Stimulated activated naive CD8-positive, alpha-beta T cell treated with anti-CD3 and anti-CD28 coated beads, Interleukin-15, amount 100 ng/mL, for 72 hours (primary cell): ENCODE measurements around the gene PYROXD2.
"Not testable (repeated sequence)": the region's sequence is repeated elsewhere in the genome, so short reads cannot be mapped to it uniquely, and the experiment has no call there.

Experiments used
- ATAC-seq: fragments of 150-1000 bp; cut with Tn5 transposase; 2 replicates; pipeline ENCODE4 v1.10.0; 2021; ENCODE audit warnings: mild to moderate bottlenecking, moderate library complexity
- DNase-seq, 2 donors: peaks; one replicate each; pipeline ENCODE4 v3.0.0; 2021 to 2022
- H3K27ac Mint-ChIP-seq, 2 donors: one replicate each; pipeline ENCODE4 v1.8.0; 2022; ENCODE audit warnings: mild to moderate bottlenecking in 2 of 2, mixed read lengths in 2 of 2, moderate library complexity in 2 of 2
- H3K27me3 Mint-ChIP-seq: one replicate; pipeline ENCODE4 v1.8.0; 2022; ENCODE audit warnings: mixed read lengths
- H3K4me1 Mint-ChIP-seq: one replicate; pipeline ENCODE4 v1.8.0; 2022; ENCODE audit warnings: mild to moderate bottlenecking, mixed read lengths
- H3K4me3 Mint-ChIP-seq, 2 donors: one replicate each; pipeline ENCODE4 v1.8.0; 2022; ENCODE audit warnings: mild to moderate bottlenecking in 2 of 2, mixed read lengths in 2 of 2, moderate library complexity in 1 of 2
- H3K9me3 Mint-ChIP-seq, 2 donors: one replicate each; pipeline ENCODE4 v1.8.0; 2022; ENCODE audit warnings: mixed read lengths in 2 of 2

The PYROXD2 gene

DNA sequence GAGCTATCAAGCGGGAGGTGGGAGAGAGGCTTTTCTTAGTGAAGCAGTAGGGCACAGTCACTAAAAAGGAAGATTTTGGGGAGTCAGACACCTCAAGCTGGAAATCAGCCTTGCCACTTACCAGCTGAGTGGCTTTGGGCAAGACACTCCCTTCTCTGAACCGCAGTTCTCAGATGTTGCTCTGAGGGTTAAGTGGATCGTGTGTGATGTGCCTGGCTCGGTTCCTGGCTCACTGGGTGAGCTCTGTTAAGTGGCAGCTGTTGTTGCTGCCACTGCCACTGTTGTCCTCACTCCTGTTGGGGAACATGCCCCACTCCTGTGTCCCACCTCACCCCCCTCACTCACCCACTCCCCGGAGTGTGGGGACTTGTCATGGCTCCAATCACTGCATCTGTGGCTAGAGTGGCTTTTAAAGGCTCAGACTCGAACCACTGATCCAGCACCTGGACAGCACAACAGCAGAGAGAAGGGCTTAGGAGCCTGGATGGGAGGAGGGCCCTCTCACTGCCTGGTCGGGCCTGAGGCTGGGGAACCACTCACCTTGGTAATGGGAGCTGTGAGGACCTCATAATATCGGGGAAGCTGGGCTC is 20.0 kb downstream of the PYROXD2 start:
- no peaks in the 10 kb centered on the region for H3K27me3 Mint-ChIP-seq
- DNase-seq (no peak), ATAC-seq (no peak)
- H3K27ac Mint-ChIP-seq: peak overlapping the region; percentile 35 to 65
- H3K9me3 Mint-ChIP-seq: no peaks in the 10 kb centered on the region
- H3K4me3 Mint-ChIP-seq: no peak overlapping the region
- peaks cover 25% of the 10 kb centered on the region for H3K4me1 Mint-ChIP-seq

DNA sequence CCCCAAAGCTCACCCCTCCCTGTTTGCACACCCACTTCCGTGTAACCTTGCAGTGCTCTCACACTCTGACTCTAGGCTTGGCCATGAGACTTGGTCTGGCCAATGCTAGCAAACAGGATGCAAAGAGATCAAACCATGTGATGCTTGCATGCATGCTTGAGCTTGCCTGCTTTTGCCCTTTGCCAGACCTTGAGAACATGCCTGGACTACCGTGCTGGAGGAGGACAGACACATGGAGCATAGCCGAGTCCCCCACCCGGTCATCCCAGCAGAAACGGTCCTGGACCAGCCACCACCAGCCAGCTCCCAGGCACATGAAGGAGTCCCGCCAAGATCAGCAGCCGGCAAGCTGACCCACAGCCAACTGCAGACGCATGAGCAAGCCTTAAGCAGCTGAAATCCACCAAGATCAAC is 23.4 kb downstream of the PYROXD2 start:
- Mint-ChIP-seq H3K4me1 (peaks cover 25% of the 10 kb centered on the region), H3K27ac (no peak overlapping the region), H3K9me3 (no peaks in the 10 kb centered on the region), H3K4me3 (peak overlapping the region in 1 of 2 donors; percentile 19), H3K27me3 (no peaks in the 10 kb centered on the region)
- DNase-seq (no peak), ATAC-seq (peak; percentile 56)

DNA sequence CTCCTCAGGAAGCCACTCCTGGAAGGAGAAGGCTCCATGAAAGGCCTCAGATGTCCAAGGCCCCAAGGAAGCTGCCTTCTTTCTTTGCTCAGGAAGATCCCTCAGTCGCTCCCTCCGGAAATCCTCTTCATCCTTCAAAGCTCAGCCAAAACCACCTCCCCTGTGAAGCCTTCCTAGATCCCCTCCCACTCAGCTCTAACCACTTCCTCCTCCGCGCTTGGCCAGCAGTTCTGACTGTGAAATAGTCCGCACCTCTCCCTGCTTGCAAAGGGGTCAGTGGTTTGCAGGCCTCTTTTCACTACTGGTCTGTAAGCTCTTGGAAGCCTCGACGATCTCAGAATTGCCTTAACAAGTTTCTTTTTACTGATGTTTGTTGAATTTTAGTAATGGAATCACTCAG is 23.9 kb downstream of the PYROXD2 start:
- DNase-seq: no peak
- Mint-ChIP-seq H3K27ac (peak overlapping the region in 1 of 2 donors; percentile 12), H3K27me3 (no peaks in the 10 kb centered on the region), H3K4me1 (peaks cover 25% of the 10 kb centered on the region), H3K9me3 (no peaks in the 10 kb centered on the region), H3K4me3 (peak overlapping the region in 1 of 2 donors; percentile 19)
- ATAC-seq: peak; percentile 60

- Mint-ChIP-seq H3K9me3 (no peaks in the 10 kb centered on the region), H3K4me1 (peaks cover 25% of the 10 kb centered on the region), H3K27me3 (no peaks in the 10 kb centered on the region), H3K27ac (no peak overlapping the region), H3K4me3 (peak overlapping the region in 1 of 2 donors; percentile 3)
- ATAC-seq: no peak
- DNase-seq: no peak
These were observed 24.6 kb downstream of the PYROXD2 start for GRCh38 chr10:98390406-98390805.

GRCh38 chr10:98389398-98389797 is 25.6 kb downstream of the PYROXD2 start:
- no peak overlapping the region for H3K4me3 Mint-ChIP-seq
- H3K27ac Mint-ChIP-seq: peak overlapping the region in 1 of 2 donors; percentile 22
- DNase-seq (no peak), ATAC-seq (no peak)
- H3K4me1 Mint-ChIP-seq: peaks cover 25% of the 10 kb centered on the region
- no peaks in the 10 kb centered on the region for H3K9me3 Mint-ChIP-seq
- no peaks in the 10 kb centered on the region for H3K27me3 Mint-ChIP-seq

GRCh38 chr10:98388101-98388655 is 26.8 kb downstream of the PYROXD2 start:
- Mint-ChIP-seq H3K4me3 (no peak overlapping the region), H3K4me1 (peaks cover 25% of the 10 kb centered on the region), H3K9me3 (no peaks in the 10 kb centered on the region), H3K27me3 (no peaks in the 10 kb centered on the region), H3K27ac (no peak overlapping the region)
- DNase-seq (no peak), ATAC-seq (no peak)

DNA sequence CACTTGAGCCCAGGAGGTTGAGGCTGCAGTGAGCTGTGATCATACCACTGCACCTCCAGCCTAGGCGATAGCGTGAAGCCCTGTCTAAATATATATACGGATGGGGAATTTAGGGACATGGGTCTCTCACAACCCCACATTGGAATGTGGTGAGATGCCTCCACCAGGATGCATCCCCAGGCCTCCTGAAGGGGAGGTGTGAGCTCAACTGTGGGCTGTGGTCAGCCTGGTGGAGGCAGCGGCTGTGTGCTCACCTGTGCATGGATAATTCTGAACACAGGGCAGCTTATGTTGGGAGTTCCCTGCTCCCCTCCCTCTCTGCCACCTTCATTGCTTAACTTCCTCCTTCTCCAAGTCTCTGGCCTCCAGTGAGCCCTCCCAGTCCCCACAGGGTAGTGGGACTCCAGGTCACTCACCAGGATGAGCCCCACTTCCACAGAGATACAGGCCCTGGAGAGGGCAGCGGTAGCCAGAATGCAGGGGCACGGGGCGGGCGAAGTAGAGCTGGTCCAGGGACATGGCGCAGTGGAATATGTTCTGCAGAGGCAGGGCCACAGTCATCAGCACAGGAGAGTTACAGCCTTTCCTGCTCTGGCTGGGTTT is 30.4 kb downstream of the PYROXD2 start:
- Mint-ChIP-seq H3K4me1 (no peaks in the 10 kb centered on the region), H3K27ac (peak overlapping the region; percentile 36 to 85), H3K4me3 (no peak overlapping the region), H3K27me3 (no peaks in the 10 kb centered on the region), H3K9me3 (no peaks in the 10 kb centered on the region)
- DNase-seq: no peak
- ATAC-seq: no peak

DNA sequence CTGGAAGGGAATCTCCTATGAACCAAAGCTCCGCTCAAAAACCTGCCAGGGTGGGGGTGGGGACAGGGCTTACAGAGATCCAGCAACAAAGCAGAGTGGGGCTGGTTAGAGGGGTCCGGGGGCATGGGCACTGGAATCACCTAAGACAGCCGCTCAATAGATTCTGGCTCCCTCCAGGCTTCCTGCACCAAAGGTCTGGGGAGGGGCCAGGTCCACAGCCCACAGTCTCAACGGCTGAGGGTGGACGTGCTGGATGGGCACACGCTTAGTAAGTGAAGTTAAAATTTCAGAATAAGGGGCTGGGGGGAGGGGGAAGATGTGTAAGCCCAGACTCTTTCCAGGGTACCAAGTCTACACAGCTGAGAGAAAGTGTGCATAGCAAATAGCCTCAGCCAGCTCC is 31.1 kb downstream of the PYROXD2 start:
- no peaks in the 10 kb centered on the region for H3K9me3 Mint-ChIP-seq
- peak overlapping the region in 1 of 2 donors; percentile 71 for H3K27ac Mint-ChIP-seq
- no peaks in the 10 kb centered on the region for H3K4me1 Mint-ChIP-seq
- no peak overlapping the region for H3K4me3 Mint-ChIP-seq
- ATAC-seq: no peak
- no peaks in the 10 kb centered on the region for H3K27me3 Mint-ChIP-seq
- DNase-seq: no peak

- not testable (repeated sequence) for H3K4me3 Mint-ChIP-seq, DNase-seq, H3K9me3 Mint-ChIP-seq, H3K4me1 Mint-ChIP-seq, H3K27ac Mint-ChIP-seq, H3K27me3 Mint-ChIP-seq, ATAC-seq
These were observed 31.8 kb downstream of the PYROXD2 start for GRCh38 chr10:98383134-98383667.

DNA sequence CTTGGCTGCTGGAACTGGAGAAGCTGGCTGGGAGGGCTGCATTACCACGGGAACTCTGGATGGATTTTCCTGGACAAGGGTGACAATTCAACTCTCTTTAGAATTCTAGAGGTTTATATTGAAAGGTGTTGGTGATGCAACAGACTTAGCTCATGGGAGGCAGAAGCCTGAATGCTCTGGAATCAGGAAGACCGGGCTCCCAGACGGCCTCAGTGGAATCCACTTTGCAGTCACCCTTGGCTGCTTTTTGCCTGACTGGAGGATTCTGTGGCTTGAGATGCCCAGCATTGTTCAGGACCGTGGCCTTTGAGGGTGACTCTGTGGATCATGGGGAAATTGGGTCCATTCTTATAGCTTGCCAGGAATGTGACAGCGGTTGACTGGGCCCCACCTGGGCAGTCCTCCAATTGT is 32.3 kb downstream of the PYROXD2 start:
- Mint-ChIP-seq H3K9me3 (no peaks in the 10 kb centered on the region), H3K27me3 (no peaks in the 10 kb centered on the region), H3K4me3 (no peak overlapping the region), H3K27ac (no peak overlapping the region), H3K4me1 (no peaks in the 10 kb centered on the region)
- DNase-seq: no peak
- ATAC-seq: no peak

DNA sequence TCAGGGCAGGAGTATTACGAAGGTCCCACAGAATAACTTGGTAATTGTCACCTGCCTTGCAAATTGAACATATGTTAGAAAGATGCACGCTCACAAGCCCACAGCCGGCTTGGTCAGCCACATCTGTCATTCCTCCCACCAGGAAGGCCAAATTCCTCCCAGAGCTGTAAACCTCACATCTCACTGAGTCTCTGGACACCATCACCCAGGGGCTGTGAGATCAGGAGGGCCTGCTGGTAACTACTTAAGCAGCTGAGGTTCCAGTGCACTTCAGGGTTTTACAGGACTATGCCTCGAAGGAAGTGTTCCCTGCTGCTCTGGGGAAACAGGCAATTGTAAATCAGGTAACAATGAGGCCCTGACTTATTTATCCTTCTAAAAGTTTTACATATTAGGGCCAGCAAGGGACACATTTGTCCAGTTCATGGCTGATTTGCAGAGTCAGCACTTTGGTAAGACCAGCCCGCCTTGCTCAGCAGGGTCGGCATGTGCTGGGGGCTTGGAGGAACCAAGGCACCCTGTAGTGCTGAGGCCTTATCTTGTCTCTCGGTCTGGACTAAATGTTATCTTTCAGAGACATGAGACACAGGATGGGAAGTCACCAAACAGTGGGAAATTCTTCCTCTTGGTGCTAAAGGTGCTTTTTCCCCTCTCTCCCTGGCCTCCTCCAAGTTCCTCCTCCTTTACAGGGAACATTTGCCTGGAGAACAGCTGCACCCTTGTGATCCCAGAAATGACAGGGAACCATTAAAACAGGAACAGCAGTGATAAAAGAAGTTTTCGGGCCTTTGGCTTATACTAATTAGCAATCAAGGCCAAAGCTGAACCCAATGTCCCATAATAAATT is 34.3 kb downstream of the PYROXD2 start:
- ATAC-seq (no peak), DNase-seq (no peak)
- H3K27ac Mint-ChIP-seq: no peak overlapping the region

DNA sequence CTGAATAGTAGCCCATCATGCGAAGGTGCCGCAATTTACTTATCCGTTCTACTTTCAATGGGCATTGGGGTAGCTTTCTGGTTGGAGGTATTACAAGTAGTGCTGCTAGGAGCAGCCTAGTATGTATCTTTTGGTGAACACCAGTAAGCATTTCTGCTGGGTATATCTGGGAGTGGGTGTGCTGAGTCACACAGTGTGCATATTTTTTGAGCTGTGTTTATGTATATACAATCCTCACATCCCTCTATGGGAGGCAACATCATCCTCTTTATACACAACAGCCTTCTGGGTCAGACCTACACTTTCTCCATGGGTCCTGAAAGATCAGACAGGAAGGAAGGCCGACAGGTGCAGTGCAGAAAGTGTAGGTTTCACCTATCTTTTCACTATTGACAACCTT is 36.3 kb downstream of the PYROXD2 start:
- no peak for DNase-seq
- Mint-ChIP-seq H3K9me3 (no peaks in the 10 kb centered on the region), H3K27ac (peak overlapping the region in 1 of 2 donors; percentile 62), H3K4me3 (no peak overlapping the region), H3K4me1 (no peaks in the 10 kb centered on the region), H3K27me3 (peaks cover 12% of the 10 kb centered on the region)
- ATAC-seq: no peak

More for the DNA sequence above, 34.3 kb downstream of the PYROXD2 start:
- H3K9me3 Mint-ChIP-seq: no peaks in the 10 kb centered on the region
- H3K27me3 Mint-ChIP-seq: no peaks in the 10 kb centered on the region
- H3K4me1 Mint-ChIP-seq: no peaks in the 10 kb centered on the region
- no peak overlapping the region for H3K4me3 Mint-ChIP-seq

GRCh38 chr10:98377536-98377935 is 37.4 kb downstream of the PYROXD2 start:
- no peak for DNase-seq
- no peaks in the 10 kb centered on the region for H3K9me3 Mint-ChIP-seq
- H3K27ac Mint-ChIP-seq: no peak overlapping the region
- no peak overlapping the region for H3K4me3 Mint-ChIP-seq
- no peak for ATAC-seq
- no peaks in the 10 kb centered on the region for H3K4me1 Mint-ChIP-seq
- peaks cover 13% of the 10 kb centered on the region for H3K27me3 Mint-ChIP-seq

- H3K9me3 Mint-ChIP-seq: no peaks in the 10 kb centered on the region
- H3K4me1 Mint-ChIP-seq: no peaks in the 10 kb centered on the region
- no peak overlapping the region for H3K27ac Mint-ChIP-seq
- no peak overlapping the region for H3K4me3 Mint-ChIP-seq
- ATAC-seq: no peak
- peaks cover 13% of the 10 kb centered on the region for H3K27me3 Mint-ChIP-seq
- no peak for DNase-seq
These were observed 38.0 kb downstream of the PYROXD2 start for GRCh38 chr10:98377001-98377400.

DNA sequence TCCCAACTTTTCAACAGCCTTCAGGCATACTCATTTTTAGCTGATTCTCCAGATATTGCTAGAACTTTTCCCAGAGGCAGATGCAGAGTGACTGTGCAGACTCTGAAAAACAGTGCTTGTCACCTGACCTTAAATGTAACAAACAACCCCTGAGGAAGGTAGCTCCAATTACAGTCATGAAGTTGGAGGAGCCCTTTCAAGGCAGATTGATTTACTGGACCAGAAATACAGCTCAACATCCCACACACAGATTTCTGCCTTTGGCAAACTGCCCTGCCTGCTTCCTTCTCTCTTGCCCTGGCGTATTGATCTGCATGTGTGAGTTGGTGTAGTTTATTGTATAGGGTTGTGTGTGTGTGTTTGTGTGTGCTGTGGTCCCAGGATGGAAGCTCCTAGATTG is 38.5 kb downstream of the PYROXD2 start:
- H3K4me1 Mint-ChIP-seq: no peaks in the 10 kb centered on the region

More for the DNA sequence above, 38.5 kb downstream of the PYROXD2 start:
- no peaks in the 10 kb centered on the region for H3K9me3 Mint-ChIP-seq
- H3K27me3 Mint-ChIP-seq: peaks cover 13% of the 10 kb centered on the region
- no peak for DNase-seq
- H3K27ac Mint-ChIP-seq: no peak overlapping the region
- no peak for ATAC-seq
- no peak overlapping the region for H3K4me3 Mint-ChIP-seq
